Fibroblast of skin of left biceps (primary cell): ENCODE results near the gene SNTG2.

Source experiments
- DNase-seq, 2 experiments: peaks; one replicate each; pipeline ENCODE4 v3.0.0-alpha.2; 2013; ENCODE audit warnings: low read depth in 2 of 2

SNTG2 gene

DNA sequence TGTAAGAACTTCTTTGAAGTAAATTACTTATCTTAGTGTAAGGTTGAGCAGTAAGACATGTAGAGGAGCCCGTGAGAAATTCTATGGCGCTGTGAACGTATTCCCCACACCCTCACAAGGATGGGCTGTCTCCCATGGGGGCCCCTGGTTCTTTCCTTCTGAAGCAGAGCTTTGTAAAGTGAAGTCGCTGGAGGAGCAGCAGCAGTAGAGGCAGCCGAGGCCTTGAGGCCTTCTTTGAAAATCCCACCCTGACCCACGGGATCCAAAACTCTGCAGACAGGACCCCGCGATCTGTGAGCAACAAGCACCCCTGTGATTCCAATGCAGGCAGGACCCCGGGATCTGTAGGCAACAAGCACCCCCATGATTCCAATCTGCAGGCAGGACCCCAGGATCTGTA, 23.8 kb upstream of the SNTG2 start:
- no peak for DNase-seq

GRCh38 chr2:929011-929735, 21.5 kb upstream of the SNTG2 start:
- no peak for DNase-seq

- DNase-seq: no peak
Measured at GRCh38 chr2:929925-930324, 20.7 kb upstream of the SNTG2 start.

- no peak for DNase-seq
Measured at GRCh38 chr2:930935-931334, 19.7 kb upstream of the SNTG2 start.

- DNase-seq: no peak
Measured at GRCh38 chr2:932320-933115, 18.1 kb upstream of the SNTG2 start.

- DNase-seq: no peak
Measured at GRCh38 chr2:933734-934295, 16.8 kb upstream of the SNTG2 start.

DNA sequence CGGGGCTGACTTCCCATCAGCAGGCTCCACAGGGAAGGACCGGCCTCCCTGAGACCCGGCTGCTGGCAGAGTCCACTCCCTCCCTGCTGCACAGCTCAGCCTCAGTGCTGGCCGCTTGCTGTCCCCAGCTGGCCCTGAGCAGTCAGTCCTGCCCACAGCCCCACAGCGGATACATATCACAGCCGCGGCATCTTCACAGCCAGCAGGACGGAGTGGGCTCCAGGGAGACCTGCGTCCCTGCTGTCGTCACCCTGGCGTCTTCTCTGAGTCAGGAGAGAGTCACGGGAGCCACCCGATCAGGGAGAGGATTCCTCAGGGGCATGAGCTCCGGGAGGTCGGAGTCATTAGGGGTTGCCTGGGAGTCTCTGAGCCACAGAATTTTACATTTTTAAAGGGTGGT, 13.1 kb upstream of the SNTG2 start:
- no peak for DNase-seq

DNA sequence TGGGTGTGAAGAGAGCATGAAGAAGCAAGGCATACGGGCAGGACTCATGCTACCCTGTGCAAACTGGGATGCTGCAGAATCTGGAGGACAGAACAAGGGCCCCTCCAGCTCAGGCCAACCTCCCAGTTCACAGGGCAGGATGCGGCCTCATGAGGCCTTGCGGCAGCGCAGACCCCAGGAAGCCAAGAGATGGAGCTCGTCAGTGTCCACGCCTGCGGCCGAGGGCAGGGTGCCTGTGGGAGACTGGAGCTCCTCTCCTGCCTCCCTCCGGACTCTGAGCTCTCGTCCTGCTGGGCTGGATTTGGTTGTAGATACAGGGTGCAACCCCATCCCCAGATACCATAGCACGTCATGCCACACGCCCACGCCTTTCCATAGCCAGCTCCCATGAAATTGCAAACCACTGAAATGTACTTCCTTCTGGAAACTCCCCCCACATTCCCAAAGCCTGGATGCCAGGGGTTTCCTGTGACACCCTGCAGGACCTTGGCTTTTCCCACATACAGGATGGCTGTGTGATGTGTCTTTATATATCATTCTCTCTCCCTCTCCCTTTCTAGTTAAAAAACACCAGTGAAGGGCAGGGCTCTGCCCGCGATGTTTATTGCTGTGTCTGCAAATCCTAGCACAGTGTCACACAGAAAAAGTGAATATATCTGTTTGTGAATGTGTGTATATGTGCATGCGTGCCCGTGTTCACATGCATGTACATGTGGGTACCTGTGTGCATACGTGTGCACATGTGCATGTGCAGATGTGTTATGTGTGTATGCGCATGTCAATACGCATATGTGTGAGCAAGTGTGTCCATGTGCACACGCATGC, 12.3 kb upstream of the SNTG2 start:
- no peak for DNase-seq

- DNase-seq: peak; percentile 75 to 79
Measured at GRCh38 chr2:939936-940601, 10.6 kb upstream of the SNTG2 start.

- DNase-seq: no peak
Measured at GRCh38 chr2:941871-942270, 8.8 kb upstream of the SNTG2 start.

DNA sequence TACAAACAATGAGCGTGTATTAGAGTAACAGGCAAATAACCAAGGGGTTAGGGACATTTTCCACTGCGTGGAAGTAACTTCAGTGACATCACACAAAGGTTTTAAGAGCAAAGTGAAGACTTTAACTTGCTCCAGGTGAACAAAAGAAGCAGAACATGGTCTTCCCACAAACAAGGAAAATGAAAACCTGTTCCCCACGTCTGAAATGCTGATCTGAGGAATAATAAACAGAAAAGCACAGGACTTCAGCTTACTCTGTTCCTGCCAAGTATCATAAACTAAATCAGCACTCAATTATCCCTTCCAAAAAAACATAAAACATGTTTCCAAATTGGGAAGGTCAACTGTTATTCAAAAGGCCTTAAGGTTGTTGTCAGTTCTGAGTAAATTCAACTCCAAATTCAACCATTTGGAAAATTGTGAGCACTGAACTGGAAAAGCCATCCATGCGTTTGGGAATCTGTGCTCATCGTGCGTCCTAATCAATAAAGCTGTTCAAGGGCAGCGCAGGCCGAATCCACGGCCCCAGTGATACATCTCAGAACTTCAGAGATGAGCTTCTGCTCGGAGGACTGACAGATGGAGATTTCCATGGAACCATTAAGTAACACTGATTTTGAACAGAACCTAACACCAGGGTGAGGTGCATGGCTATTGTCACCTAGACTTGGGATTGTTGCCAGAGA, 7.7 kb upstream of the SNTG2 start:
- no peak for DNase-seq

DNA sequence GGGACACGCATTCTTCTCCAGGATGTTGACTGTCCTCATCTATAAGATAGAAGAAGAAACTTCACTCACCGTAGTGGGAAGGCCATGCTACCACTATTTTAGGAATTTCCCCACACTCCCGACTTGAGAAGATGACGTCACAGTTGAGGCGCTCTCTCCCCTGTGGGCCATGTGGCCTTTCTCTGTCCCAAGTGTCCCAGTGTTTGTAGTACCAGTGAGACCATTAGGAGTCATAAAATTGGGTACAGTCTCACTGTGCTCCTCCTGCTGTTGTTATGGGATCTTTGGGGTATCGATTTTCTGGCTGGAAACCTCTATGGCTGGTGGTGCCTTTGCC, 7.2 kb upstream of the SNTG2 start:
- no peak for DNase-seq

DNA sequence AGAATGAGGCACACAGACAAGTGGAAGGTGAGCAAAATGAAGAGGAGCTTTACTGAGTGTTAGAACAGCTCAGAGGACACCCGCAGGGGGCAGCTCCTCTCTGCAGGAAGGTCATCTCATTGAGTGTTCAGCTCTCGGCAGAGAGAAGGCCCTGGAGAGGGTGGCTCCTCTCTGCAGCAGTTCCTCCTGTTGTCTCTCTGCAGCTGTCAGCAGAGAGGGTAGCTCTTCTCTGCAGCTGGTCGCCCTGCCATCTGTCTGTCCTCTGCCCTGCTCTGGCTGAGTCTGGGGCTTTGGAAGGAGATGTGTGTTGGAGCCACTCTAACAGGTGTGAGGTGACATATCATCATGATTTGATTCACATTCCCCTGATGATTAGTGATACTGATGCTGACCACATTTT, 6.8 kb upstream of the SNTG2 start:
- DNase-seq: no peak

DNA sequence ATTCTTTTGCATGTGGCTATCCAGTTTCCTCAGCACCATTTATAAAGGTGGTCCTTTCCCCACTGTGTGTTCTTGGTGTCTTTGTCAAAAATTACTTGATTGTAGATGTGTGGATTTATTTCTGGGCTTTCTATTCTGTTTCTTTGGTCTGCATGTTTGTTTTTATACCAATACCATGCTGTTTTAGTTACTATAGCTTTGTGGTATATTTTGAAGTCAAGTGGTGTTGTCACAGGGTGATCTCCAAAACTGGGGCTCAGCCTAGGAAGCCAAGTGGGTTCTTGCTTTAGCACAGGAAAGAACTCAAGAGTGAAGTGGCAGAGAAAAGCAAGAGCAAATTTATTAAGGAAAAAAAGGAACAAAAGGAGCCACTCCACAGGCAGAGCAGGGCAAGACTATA, 6.0 kb upstream of the SNTG2 start:
- DNase-seq: no peak

DNA sequence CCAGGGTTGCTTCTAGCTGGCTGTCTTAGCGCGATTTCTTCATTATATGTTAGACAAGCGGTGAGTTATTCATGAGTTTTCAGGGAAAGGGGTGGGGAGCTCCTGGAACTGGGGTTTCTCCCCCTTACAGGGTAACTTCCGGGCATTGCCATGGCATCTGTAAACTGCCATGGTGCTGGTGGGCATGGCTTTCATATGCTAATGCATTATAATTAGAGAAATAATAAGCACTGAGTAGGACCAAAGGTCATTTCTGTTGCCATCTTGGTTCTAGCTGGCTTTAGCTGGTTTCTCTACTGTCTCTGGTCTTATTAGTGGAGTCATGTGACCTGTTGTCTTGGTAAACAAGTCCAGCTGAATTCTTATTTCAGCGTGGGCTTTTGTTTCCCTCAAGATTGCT, 5.5 kb upstream of the SNTG2 start:
- DNase-seq: no peak

DNA sequence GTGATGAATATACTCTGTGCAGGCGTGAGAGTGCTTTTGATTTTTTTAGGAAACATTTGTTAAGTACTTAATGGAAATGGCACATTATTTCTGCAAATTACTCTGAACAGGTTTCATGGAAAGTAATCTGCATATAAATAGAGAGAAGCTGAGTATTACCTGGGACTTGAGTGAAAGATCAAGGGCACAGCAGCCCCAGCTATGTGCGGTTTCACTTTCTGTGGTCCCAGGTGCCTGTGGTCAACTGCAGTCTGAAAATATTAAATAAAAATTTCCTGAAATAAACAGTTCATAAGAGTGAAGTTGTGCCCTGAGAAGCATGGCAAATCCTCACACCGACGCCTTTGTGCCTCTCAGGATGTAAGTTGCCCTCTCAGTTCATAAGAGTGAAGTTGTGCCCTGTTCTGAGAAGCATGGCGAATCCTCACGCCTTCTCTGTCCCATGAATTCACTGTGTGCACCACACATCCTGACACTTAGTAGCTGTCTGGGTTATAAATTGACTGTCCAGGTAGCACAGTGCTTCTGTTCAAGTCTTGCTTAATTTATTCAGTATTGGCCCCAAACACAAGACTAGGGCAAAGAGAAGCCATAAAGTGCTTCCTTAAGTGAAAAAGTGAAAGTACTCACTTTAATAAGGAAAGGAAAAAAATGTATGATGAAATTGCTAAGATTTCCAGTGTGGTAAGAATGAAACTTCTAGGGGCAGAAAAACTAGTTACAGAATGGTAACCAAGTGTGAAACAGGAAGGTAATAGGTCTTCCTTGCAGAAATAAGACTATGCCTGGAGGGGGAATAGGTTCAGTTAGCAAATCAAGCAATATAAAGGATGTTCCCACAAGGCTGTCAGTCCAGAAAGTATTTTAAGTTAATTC, 4.3 kb upstream of the SNTG2 start:
- no peak for DNase-seq

- DNase-seq: no peak
Measured at GRCh38 chr2:949384-950079, 1.1 kb upstream of the SNTG2 start.

DNA sequence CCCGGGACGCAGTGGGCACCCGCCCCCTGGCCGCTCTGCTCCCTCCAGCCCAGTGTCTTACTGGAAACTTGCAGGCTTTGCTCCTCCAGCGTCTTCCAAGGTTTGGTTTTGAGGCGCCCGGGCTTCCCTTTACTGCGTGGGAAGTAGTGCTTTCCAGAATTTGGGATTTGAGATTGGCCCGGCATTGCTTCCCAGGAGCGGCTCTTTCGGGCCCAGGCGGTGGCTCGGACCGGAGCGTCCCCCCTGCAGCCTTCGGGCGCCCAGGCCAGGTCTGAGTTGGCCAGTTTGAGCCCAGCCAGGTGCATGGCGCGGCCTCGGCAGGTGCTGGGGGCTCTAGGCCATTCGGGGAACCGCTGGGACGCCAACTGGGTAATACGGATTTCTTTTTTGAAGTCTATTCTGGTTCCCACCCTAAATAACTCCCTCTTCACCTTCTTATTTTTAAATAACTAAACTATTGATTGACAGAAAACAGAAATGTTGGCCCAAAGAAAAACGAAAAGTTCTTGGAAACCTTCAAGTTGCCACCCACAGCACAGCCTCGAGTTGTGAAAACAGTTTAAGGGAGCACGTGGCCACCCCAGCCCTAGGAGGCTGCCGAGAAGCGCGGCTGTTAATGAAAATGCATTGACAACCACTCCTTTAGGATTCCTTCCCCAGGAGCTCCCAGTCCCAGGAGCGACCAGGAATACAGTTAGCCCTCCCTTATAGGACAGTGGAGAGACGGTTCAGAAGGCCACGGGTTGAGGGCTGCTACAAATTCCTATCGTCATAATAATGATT, 766 bp downstream of the SNTG2 start:
- DNase-seq: no peak

- no peak for DNase-seq
Measured at GRCh38 chr2:953408-953807, 2.8 kb downstream of the SNTG2 start.
